GM19043 (cell line): ENCODE data around the gene SIRPA.

Source experiments
- ATAC-seq: cut with Tn5 transposase; IDR thresholded peaks from one replicate; pipeline ENCODE4 v1.9.1; 2021; ENCODE audit warnings: low read depth; ENCODE audit not compliant: unreplicated experiment

Gene SIRPA

DNA sequence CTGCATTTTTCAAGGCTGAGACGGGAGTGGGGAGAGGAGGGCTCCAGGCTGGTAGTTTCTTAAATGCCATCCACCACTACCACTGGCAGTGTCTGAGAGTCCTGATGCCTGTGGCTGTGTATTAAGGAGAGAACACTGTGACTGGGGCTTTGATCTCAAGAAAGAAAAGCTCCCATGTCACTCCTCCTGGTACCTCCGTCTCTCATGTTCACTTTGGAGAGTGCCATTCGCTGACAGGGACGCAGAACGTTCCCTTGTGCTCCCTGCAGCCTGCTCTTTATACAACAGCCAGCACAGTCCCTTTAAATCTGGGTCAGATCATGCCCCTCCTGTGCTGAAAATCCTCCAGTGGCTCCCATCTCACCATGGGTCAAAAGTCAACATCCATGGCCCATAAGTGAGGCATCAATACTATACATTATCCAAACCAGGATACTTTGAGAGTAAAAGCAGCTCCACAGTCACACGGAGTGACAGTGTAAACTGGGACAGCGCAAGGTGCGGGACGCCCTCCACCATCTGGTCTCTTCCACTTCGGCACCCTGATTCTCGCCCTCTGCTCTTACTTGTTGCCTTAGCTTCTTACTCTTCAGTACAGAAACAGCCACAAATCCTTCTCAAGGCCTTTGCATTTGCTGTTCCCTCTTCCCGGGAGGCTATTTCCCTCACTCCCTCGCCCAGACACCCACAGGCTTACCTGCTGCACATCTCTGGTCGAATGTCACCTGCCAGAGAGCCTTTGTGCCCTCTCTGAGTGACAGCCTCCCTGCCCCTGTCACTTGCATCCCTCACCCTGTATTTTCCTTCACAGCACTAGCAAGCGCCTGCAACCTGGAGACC is 78.6 kb downstream of the SIRPA start:
- ATAC-seq = no peak

GRCh38 chr20:1975291-1975690 is 80.1 kb downstream of the SIRPA start:
- ATAC-seq = no peak

- ATAC-seq = no peak
Measured at GRCh38 chr20:1979106-1979778, 84.0 kb downstream of the SIRPA start.

DNA sequence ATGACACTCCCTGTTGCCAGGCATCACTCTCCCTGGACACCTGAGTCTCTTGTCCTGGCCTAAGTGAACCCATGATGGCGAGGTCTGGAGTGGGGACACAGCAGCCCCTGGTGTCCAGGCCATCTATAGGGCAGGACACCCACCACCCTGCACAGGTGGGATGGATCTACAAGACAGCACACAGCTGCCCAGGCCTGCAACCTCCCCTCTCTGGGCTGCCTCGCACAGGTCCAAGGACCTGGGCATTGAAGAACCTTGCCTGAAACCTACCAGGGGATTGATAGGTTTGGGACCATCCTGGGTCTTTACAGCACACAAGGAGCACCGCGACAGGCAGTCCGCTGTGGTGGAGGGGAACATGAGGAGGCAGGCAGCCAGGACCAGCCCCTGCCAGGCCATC is 87.5 kb downstream of the SIRPA start:
- ATAC-seq = no peak

DNA sequence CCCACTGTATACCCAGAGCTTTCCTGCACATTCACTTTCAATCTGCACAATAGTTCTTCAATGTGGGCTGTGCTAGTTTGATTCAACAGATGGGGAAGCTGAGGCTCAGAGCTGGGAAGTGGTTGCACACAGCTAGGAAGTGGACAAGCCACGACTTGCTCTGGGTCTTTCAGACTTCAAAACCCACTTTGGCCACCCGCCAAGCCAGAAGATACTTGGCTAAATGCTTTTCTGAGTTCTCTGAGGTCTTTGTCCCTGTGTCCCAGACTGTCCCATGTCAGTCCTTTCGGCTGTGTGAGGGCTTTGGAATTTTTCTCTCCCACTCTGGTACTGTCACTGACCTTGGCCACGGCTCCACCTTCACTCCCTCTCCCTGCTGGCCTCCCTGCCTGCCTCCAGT is 88.1 kb downstream of the SIRPA start:
- ATAC-seq = no peak

DNA sequence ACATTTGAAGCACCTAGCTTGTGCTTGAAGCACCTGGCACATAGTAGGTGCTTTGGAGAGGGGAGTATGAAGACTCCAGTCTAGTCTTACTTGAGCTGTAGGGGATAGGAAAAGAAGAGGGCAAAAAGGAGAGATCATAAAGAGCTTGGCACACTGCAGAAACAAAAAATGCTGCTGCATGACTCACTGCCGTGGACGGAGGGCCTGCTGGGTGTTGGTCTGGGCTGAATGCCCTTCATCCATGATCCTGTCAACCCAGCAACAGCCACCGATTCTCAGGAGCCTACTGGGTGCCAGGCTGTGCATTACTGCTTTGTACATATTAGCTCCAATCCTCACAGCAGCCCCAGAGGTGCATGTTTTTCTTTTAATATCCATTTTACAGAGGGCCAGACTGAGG is 92.6 kb downstream of the SIRPA start:
- ATAC-seq = no peak
